WI38 (cell line): ENCODE measurements around the gene HIGD1B.

Experiments used
- H3K4me3 ChIP-seq: 2 replicates; pipeline ENCODE4 v1.5.1; 2011; ENCODE audit warnings: low read depth, mild to moderate bottlenecking, control low read depth, low read length
- TF ChIP-seq, protein P1 (sequence below): IDR thresholded peaks from 2 replicates; pipeline ENCODE4 v1.5.1; 2012; ENCODE audit warnings: low read depth, mild to moderate bottlenecking, control low read depth, low read length

Gene HIGD1B

GRCh38 chr17:44850612-44851011 is 2.9 kb downstream of the HIGD1B start:
- TF ChIP-seq, protein P1, sequence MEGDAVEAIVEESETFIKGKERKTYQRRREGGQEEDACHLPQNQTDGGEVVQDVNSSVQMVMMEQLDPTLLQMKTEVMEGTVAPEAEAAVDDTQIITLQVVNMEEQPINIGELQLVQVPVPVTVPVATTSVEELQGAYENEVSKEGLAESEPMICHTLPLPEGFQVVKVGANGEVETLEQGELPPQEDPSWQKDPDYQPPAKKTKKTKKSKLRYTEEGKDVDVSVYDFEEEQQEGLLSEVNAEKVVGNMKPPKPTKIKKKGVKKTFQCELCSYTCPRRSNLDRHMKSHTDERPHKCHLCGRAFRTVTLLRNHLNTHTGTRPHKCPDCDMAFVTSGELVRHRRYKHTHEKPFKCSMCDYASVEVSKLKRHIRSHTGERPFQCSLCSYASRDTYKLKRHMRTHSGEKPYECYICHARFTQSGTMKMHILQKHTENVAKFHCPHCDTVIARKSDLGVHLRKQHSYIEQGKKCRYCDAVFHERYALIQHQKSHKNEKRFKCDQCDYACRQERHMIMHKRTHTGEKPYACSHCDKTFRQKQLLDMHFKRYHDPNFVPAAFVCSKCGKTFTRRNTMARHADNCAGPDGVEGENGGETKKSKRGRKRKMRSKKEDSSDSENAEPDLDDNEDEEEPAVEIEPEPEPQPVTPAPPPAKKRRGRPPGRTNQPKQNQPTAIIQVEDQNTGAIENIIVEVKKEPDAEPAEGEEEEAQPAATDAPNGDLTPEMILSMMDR: no peak
- H3K4me3 ChIP-seq: no peak overlapping the region

GRCh38 chr17:44854192-44854591 is 6.5 kb downstream of the HIGD1B start:
- TF ChIP-seq, protein P1: no peak
- no peak overlapping the region for H3K4me3 ChIP-seq

- TF ChIP-seq, protein P1: no peak
- no peak overlapping the region for H3K4me3 ChIP-seq
Measured at GRCh38 chr17:44859701-44860100, 12.0 kb downstream of the HIGD1B start.

- no peak overlapping the region for H3K4me3 ChIP-seq
- TF ChIP-seq, protein P1: no peak
Measured at GRCh38 chr17:44862278-44862914, 14.7 kb downstream of the HIGD1B start.

GRCh38 chr17:44863061-44863918 is 15.6 kb downstream of the HIGD1B start:
- TF ChIP-seq, protein P1: no peak
- H3K4me3 ChIP-seq: no peak overlapping the region

GRCh38 chr17:44864831-44865230 is 17.1 kb downstream of the HIGD1B start:
- no peak overlapping the region for H3K4me3 ChIP-seq
- TF ChIP-seq, protein P1: no peak

DNA sequence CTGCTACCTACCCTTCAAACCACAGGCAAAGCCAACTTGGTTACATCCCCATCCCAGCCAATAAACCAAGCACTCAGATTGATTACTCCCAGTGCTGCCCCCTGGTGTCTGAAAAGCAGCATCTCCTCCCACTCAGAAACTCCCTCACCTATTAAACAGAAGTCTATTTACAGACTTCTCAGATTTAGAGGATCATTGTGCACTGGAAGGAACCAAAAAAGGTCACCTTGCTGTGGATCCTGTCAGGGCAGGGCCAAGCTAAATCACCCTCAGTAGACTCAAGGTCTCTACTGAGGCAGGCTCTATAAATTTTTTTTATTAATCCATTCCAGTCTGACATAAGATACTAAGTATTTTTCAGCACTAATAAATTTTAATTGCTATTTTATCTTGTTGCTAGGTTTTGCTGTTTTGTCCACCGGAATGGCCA is 17.6 kb downstream of the HIGD1B start:
- TF ChIP-seq, protein P1: peak; percentile 78
- H3K4me3 ChIP-seq: no peak overlapping the region
